Ishikawa (cell line): ENCODE results near the gene CIDEC.

Experiments
- CEBPB ChIP-seq: IDR thresholded peaks from 2 replicates; pipeline ENCODE4 v1.6.1; 2012
- CREB1 ChIP-seq: IDR thresholded peaks from 2 replicates; pipeline ENCODE4 v1.6.1; 2012; ENCODE audit warnings: low read depth
- EGR1 ChIP-seq: IDR thresholded peaks from 2 replicates; pipeline ENCODE4 v1.6.1; 2012
- EP300 ChIP-seq: IDR thresholded peaks from 2 replicates; pipeline ENCODE4 v1.6.1; 2012; ENCODE audit warnings: borderline replicate concordance
- FOXM1 ChIP-seq: IDR thresholded peaks from 2 replicates; pipeline ENCODE4 v1.6.1; 2012; ENCODE audit warnings: low read depth, borderline replicate concordance
- NFIC ChIP-seq: IDR thresholded peaks from 2 replicates; pipeline ENCODE4 v1.6.1; 2012
- RAD21 ChIP-seq: IDR thresholded peaks from 2 replicates; pipeline ENCODE4 v1.6.1; 2012; ENCODE audit warnings: low read depth
- TAF1 ChIP-seq: IDR thresholded peaks from 2 replicates; pipeline ENCODE4 v1.6.1; 2012; ENCODE audit warnings: low read depth, mild to moderate bottlenecking
- TCF12 ChIP-seq: IDR thresholded peaks from 2 replicates; pipeline ENCODE4 v1.6.1; 2012; ENCODE audit warnings: low read depth
- TEAD4 ChIP-seq: IDR thresholded peaks from 2 replicates; pipeline ENCODE4 v1.6.1; 2012
- YY1 ChIP-seq: IDR thresholded peaks from 2 replicates; pipeline ENCODE4 v1.6.1; 2012; ENCODE audit warnings: low read depth
- ZBTB7A ChIP-seq: IDR thresholded peaks from 2 replicates; pipeline ENCODE4 v1.6.1; 2012; ENCODE audit warnings: low read depth
- TF ChIP-seq, protein P1 (sequence below): IDR thresholded peaks from 2 replicates; pipeline ENCODE4 v1.6.1; 2012; ENCODE audit warnings: low read depth, mild to moderate bottlenecking
- TF ChIP-seq, protein P2 (sequence below): IDR thresholded peaks from 2 replicates; pipeline ENCODE4 v1.6.1; 2012

- no peak for TF ChIP-seq NFIC
- no peak for TF ChIP-seq EGR1
- no peak for TF ChIP-seq YY1
- no peak for TF ChIP-seq RAD21
- TF ChIP-seq, protein P1, sequence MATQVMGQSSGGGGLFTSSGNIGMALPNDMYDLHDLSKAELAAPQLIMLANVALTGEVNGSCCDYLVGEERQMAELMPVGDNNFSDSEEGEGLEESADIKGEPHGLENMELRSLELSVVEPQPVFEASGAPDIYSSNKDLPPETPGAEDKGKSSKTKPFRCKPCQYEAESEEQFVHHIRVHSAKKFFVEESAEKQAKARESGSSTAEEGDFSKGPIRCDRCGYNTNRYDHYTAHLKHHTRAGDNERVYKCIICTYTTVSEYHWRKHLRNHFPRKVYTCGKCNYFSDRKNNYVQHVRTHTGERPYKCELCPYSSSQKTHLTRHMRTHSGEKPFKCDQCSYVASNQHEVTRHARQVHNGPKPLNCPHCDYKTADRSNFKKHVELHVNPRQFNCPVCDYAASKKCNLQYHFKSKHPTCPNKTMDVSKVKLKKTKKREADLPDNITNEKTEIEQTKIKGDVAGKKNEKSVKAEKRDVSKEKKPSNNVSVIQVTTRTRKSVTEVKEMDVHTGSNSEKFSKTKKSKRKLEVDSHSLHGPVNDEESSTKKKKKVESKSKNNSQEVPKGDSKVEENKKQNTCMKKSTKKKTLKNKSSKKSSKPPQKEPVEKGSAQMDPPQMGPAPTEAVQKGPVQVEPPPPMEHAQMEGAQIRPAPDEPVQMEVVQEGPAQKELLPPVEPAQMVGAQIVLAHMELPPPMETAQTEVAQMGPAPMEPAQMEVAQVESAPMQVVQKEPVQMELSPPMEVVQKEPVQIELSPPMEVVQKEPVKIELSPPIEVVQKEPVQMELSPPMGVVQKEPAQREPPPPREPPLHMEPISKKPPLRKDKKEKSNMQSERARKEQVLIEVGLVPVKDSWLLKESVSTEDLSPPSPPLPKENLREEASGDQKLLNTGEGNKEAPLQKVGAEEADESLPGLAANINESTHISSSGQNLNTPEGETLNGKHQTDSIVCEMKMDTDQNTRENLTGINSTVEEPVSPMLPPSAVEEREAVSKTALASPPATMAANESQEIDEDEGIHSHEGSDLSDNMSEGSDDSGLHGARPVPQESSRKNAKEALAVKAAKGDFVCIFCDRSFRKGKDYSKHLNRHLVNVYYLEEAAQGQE = no peak
- TF ChIP-seq TCF12 = no peak
- TF ChIP-seq, protein P2, sequence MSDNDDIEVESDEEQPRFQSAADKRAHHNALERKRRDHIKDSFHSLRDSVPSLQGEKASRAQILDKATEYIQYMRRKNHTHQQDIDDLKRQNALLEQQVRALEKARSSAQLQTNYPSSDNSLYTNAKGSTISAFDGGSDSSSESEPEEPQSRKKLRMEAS = no peak
- TF ChIP-seq FOXM1 = no peak
- TF ChIP-seq EP300 = no peak
- no peak for TF ChIP-seq TAF1
- no peak for TF ChIP-seq CEBPB
- TF ChIP-seq TEAD4 = no peak
- TF ChIP-seq CREB1 = no peak
- no peak for TF ChIP-seq ZBTB7A
These were observed 6.3 kb upstream of the CIDEC start for GRCh38 chr3:9886328-9886727.
